Lower lobe of right lung (tissue), 2 donors: Measurements from ENCODE around the gene TEX14. TPM values are rescaled to one million over a fixed set of nuclear protein-coding genes. Genes with fewer than 3 reads are reported as not detected.

Source experiments
- ATAC-seq, 2 donors: fragments of 200-7000 bp; cut with Tn5 transposase; one replicate each; pipeline ENCODE4 v1.9.1; 2020 to 2022; ENCODE audit warnings: mild to moderate bottlenecking in 2 of 2, moderate library complexity in 2 of 2
- DNase-seq: peaks from one replicate; pipeline ENCODE4 v3.0.0-alpha.2; 2020
- H3K27ac ChIP-seq: fragments of 200-600 bp; one replicate; pipeline ENCODE4 v1.8.0; 2022
- H3K27me3 ChIP-seq: fragments of 200-600 bp; one replicate; pipeline ENCODE4 v1.8.0; 2022; ENCODE audit warnings: low read depth
- H3K36me3 ChIP-seq: fragments of 200-600 bp; one replicate; pipeline ENCODE4 v1.8.0; 2022; ENCODE audit warnings: mild to moderate bottlenecking
- H3K4me1 ChIP-seq: fragments of 200-600 bp; one replicate; pipeline ENCODE4 v1.8.0; 2022
- H3K4me3 ChIP-seq: fragments of 200-600 bp; one replicate; pipeline ENCODE4 v1.8.0; 2022; ENCODE audit warnings: mild to moderate bottlenecking
- H3K9me3 ChIP-seq: fragments of 200-600 bp; one replicate; pipeline ENCODE4 v1.8.0; 2022
- intact Hi-C: fragments of 100-400 bp; cut with DNase I; formaldehyde crosslinking; loops from one replicate; pipeline ENCODE4 v1.11.0; 2022
- total RNA-seq: library from RNA; stranded (reverse); fragmentation: NEBNext Ultra II Directional; extraction: Animal tissue kit (Norgen Biotek cat#: 25700); gene quantifications from one replicate; pipeline ENCODE4 v1.2.1, GENCODE V29; 2021
- TF ChIP-seq, protein P1 (sequence below): fragments of 200-600 bp; IDR thresholded peaks from one replicate; pipeline ENCODE4 v1.8.0; 2022; ENCODE audit warnings: antibody characterized with exemption, mild to moderate bottlenecking
- donor health status: DM: no; HTN: yes; CAD: no; lungs with severe emphysema.

Gene TEX14
- total RNA-seq, 1 donor from 2014 or later: 6.8 TPM

DNA sequence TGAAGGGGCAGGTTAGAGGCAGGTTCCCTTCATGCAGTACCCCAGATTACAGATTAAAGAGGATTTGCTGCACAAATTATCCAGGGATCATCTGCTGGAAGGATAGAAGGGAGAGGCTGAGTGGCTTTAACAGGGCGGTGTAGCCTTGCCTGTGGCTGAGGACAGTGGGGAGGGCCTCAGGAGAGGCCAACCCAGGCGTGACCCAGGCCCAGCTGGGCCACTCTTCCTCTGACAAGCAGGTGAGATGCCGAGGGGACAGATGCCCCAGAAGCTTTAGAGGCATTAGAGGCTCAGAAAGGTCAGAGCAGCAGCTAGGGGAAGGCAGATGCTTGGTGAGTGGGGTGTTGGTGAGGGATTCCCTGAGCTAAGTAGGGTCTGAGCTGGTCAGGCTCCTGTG lies 159.3 kb downstream of the TEX14 start:
- H3K27me3 ChIP-seq: no peaks in the 10 kb centered on the region
- no peak for DNase-seq
- TF ChIP-seq, protein P1, sequence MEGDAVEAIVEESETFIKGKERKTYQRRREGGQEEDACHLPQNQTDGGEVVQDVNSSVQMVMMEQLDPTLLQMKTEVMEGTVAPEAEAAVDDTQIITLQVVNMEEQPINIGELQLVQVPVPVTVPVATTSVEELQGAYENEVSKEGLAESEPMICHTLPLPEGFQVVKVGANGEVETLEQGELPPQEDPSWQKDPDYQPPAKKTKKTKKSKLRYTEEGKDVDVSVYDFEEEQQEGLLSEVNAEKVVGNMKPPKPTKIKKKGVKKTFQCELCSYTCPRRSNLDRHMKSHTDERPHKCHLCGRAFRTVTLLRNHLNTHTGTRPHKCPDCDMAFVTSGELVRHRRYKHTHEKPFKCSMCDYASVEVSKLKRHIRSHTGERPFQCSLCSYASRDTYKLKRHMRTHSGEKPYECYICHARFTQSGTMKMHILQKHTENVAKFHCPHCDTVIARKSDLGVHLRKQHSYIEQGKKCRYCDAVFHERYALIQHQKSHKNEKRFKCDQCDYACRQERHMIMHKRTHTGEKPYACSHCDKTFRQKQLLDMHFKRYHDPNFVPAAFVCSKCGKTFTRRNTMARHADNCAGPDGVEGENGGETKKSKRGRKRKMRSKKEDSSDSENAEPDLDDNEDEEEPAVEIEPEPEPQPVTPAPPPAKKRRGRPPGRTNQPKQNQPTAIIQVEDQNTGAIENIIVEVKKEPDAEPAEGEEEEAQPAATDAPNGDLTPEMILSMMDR: no peak
- H3K36me3 ChIP-seq: no peaks in the 10 kb centered on the region
- H3K27ac ChIP-seq: no peak overlapping the region
- intact Hi-C loops: no loop called here
- H3K4me3 ChIP-seq: peak overlapping the region; percentile 61
- ATAC-seq: no peak
- H3K9me3 ChIP-seq: no peaks in the 10 kb centered on the region
- H3K4me1 ChIP-seq: peaks cover 25% of the 10 kb centered on the region

DNA sequence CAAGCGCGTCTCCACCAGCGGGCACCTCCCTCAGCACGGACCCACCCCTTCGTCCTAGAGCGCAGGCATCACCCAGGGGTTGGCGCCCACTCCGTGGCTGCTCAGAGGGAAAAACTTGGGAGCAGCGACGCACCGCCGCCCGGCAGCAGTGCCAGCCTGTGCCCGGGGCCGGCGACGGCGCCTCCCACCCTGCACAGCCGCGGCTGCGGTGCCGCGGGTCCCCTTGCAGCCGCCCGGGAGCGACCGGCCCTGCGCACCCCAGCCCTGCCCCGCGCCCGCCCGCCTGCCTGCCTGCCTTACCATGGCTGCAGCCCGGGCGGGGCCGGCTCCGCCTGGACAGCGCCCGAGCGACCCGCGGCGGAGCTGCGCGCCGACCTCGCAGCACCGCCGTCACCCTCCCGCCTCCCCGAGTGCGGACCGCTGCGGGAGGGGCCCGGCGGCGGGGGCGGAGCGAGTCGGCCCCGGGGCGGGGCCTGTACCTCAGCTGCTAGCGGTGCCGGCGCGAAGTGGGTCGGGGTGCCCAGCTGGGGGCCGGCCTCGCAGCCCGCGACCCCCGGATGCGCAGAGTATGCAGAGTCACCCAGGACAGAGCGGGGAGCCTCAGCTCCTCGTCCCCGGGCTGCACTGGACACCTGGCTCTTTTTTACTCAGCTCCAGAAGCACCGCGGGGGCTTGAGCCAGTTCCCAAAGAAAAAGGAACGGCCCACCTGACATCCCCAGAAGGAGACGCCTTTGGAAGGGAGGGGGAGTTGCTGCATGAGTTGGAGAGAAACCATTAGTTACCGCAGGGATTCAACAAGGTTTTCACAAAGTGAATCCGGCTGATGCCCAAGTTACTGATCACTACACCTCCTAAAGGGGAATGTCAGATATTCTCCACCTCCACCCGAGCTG lies 159.9 kb downstream of the TEX14 start:
- Histone ChIP-seq H3K27me3 (no peaks in the 10 kb centered on the region), H3K27ac (peak overlapping the region; percentile 67), H3K36me3 (no peaks in the 10 kb centered on the region), H3K4me1 (peaks cover 32% of the 10 kb centered on the region), H3K4me3 (peak overlapping the region; percentile 61), H3K9me3 (no peaks in the 10 kb centered on the region)
- TF ChIP-seq, protein P1: no peak
- peak; percentile 75 for DNase-seq
- intact Hi-C loops: no loop called here
- peak; percentile 87 to 90 for ATAC-seq

DNA sequence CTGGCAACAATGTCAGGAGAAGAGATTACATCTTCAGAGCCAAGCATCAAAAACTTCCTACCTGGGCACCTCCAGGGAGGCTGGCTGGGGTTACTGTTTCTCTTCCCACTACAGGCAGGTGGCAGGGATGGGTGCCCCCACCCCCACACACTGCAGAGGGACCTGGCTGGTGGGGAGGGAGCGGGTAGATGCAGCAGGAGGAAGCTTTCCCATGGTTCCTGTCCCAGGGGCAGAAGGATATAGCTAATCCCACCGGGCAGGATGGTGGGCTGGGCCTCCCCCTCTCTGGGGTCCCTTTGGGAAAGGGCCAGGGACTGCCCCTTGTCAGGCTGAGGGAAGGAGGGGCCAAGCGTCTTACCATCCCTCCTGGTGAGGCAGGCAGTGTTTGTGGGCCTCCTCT lies 160.7 kb downstream of the TEX14 start:
- Histone ChIP-seq H3K27me3 (no peaks in the 10 kb centered on the region), H3K4me3 (peak overlapping the region; percentile 61), H3K9me3 (no peaks in the 10 kb centered on the region), H3K27ac (peak overlapping the region; percentile 67), H3K4me1 (peaks cover 35% of the 10 kb centered on the region), H3K36me3 (no peaks in the 10 kb centered on the region)
- TF ChIP-seq, protein P1: no peak
- ATAC-seq: no peak
- no peak for DNase-seq
- intact Hi-C loops: no loop called here

DNA sequence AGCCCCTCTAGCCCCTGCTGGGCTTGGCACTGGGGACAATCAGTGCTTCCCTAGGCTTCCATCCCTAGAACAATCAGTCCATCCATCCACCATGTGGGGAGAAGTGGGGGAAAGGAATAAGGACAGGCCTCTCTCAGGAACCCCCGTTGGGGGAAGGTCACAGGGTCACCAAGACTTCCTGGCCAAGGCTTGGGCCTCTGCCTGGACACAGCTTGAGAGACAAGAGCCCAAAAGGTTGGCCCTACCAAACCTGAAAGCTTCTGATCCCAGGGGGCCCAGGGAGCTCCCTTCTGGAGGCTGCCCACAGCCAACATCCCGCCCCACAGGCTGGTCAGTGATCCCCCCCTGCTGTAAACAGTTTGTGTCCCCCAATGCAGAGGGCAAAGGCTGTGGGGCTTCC lies 161.2 kb downstream of the TEX14 start:
- H3K27ac ChIP-seq: peak overlapping the region; percentile 67
- H3K4me3 ChIP-seq: peak overlapping the region; percentile 61
- DNase-seq: no peak
- no peak for ATAC-seq
- H3K27me3 ChIP-seq: no peaks in the 10 kb centered on the region
- TF ChIP-seq, protein P1: no peak
- peaks cover 36% of the 10 kb centered on the region for H3K4me1 ChIP-seq
- no peaks in the 10 kb centered on the region for H3K9me3 ChIP-seq
- intact Hi-C loops: no loop called here
- no peaks in the 10 kb centered on the region for H3K36me3 ChIP-seq

DNA sequence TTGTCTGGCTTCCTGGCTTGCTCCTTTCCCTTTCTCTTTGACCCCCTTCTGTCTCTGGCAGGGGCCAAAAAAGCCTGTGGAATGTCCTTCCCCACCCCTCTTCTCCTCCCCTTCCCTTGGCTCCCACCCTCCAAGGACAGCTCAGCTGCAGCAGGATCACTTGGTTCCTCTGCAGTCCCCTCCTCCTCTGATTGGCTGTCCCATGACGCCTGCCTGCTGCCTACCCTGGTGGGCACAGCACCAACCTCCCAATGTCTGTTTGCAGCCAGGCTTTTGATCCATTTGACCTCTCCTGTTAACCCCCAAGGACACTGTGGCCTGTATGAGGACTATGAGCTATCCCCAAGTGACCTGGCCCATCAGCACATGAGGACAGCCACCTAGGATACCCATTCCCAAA lies 162.6 kb downstream of the TEX14 start:
- no peak for DNase-seq
- intact Hi-C loops: no loop called here
- Histone ChIP-seq H3K27ac (peak overlapping the region; percentile 53), H3K4me1 (peaks cover 47% of the 10 kb centered on the region), H3K36me3 (no peaks in the 10 kb centered on the region), H3K4me3 (peak overlapping the region; percentile 46), H3K27me3 (no peaks in the 10 kb centered on the region), H3K9me3 (no peaks in the 10 kb centered on the region)
- ATAC-seq: no peak
- TF ChIP-seq, protein P1: no peak
